ENCODE data around the gene SERINC2. TPM values are rescaled to one million over a fixed set of nuclear protein-coding genes. Genes with fewer than 3 reads are reported as not detected.

Gene SERINC2
- total RNA-seq, 1 experiment from 2014 or later = 50.1 TPM

DNA sequence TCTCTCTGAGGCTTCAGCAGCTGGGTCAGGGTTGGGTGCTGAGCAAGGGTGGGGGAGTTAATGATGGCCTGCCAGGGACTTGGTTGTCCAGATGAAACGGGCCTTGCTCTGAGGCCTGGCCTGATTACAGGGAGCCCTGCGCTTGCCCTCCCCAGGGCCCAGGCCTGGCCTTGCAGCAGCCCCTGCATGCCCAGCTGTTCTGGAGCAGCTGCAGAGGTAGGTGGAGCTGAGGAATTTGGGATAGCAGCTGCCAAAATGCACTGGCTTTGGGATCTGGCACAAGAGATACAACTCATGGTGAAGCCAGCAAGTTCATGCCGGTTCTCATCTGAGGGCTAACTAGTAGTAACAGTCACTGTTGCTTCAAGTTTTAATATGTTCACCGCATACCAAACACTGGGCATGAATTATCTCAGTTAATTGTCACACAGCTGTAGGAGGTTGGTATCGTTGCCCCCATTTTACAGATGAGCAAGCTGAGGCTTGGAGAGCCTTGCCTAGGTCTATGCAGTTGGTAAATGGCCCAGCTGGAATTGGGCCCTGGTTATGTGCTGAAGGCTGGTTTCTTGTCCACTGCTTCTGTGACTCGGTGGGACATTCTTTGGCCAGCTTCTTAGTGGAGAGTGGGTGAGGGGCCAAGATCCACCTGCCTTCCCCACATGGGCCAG is 7.3 kb upstream of the SERINC2 start (continued):
- TF ChIP-seq SP1 (IDR thresholded peaks at IDR 0.05; ENCODE audit: low read depth) = no peak
- no peak for TF ChIP-seq RAD21 (IDR thresholded peaks at IDR 0.05; ENCODE audit: low read depth)
- TF ChIP-seq, protein P1, sequence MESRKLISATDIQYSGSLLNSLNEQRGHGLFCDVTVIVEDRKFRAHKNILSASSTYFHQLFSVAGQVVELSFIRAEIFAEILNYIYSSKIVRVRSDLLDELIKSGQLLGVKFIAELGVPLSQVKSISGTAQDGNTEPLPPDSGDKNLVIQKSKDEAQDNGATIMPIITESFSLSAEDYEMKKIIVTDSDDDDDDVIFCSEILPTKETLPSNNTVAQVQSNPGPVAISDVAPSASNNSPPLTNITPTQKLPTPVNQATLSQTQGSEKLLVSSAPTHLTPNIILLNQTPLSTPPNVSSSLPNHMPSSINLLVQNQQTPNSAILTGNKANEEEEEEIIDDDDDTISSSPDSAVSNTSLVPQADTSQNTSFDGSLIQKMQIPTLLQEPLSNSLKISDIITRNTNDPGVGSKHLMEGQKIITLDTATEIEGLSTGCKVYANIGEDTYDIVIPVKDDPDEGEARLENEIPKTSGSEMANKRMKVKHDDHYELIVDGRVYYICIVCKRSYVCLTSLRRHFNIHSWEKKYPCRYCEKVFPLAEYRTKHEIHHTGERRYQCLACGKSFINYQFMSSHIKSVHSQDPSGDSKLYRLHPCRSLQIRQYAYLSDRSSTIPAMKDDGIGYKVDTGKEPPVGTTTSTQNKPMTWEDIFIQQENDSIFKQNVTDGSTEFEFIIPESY (IDR thresholded peaks at IDR 0.05; ENCODE audit: extremely low read depth, insufficient replicate concordance, low read length) = no peak

GRCh38 chr1:31407029-31407626 is 5.9 kb upstream of the SERINC2 start:
- no peak overlapping the region for H2AFZ ChIP-seq (ENCODE audit: low read depth, low read length, poor library complexity, severe bottlenecking)
- BruUV-seq (replicated peaks) = no TSS peak
- H3K9ac ChIP-seq (ENCODE audit: low read length) = no peak overlapping the region
- no peaks in the 10 kb centered on the region for H3K9me2 ChIP-seq (ENCODE audit: insufficient read depth)
- no peak for ATAC-seq
- ChIA-PET CTCF (no interaction called here), POLR2A (no interaction called here), RAD21 (ENCODE audit: low non-redundant PET in 1 of 2, low total read pairs in 2 of 2, uncharacterized antibody in 2 of 2, unreplicated experiment in 2 of 2) (no interaction called here)
- no peak overlapping the region for H3K27ac ChIP-seq (ENCODE audit: low read depth, low read length)
- no peaks in the 10 kb centered on the region for H3K27me3 ChIP-seq (ENCODE audit: insufficient read depth, low read length)
- H3K9me3 ChIP-seq (ENCODE audit: control insufficient read depth in 1 of 2, insufficient read depth in 1 of 2, low read depth in 1 of 2, low read length in 2 of 2) = no peaks in the 10 kb centered on the region
- no peak overlapping the region for H3K4me3 ChIP-seq (replicated peaks in 1 of 2; ENCODE audit: low read depth in 1 of 2, low read length in 2 of 2)
- DNase-seq (ENCODE audit: low read depth, low spot score) = no peak
- no peaks in the 10 kb centered on the region for H3K79me2 ChIP-seq (ENCODE audit: insufficient read depth, low read length)
- H3K4me1 ChIP-seq (ENCODE audit: control insufficient read depth in 1 of 2, insufficient read depth in 2 of 2, low read length in 2 of 2) = peaks cover 0 to under 1% of the 10 kb centered on the region in 2 experiments; a peak in 1 of 4 replicates
- H3K4me2 ChIP-seq (ENCODE audit: low read length) = no peak overlapping the region
- H3K36me3 ChIP-seq (ENCODE audit: control insufficient read depth in 1 of 2, insufficient read depth in 2 of 2, low read length in 2 of 2) = no peaks in the 10 kb centered on the region
- intact Hi-C loops (cut with micrococcal nuclease) = no loop called here
- H4K20me1 ChIP-seq (ENCODE audit: insufficient read depth) = no peaks in the 10 kb centered on the region
- TF ChIP-seq, protein P2, sequence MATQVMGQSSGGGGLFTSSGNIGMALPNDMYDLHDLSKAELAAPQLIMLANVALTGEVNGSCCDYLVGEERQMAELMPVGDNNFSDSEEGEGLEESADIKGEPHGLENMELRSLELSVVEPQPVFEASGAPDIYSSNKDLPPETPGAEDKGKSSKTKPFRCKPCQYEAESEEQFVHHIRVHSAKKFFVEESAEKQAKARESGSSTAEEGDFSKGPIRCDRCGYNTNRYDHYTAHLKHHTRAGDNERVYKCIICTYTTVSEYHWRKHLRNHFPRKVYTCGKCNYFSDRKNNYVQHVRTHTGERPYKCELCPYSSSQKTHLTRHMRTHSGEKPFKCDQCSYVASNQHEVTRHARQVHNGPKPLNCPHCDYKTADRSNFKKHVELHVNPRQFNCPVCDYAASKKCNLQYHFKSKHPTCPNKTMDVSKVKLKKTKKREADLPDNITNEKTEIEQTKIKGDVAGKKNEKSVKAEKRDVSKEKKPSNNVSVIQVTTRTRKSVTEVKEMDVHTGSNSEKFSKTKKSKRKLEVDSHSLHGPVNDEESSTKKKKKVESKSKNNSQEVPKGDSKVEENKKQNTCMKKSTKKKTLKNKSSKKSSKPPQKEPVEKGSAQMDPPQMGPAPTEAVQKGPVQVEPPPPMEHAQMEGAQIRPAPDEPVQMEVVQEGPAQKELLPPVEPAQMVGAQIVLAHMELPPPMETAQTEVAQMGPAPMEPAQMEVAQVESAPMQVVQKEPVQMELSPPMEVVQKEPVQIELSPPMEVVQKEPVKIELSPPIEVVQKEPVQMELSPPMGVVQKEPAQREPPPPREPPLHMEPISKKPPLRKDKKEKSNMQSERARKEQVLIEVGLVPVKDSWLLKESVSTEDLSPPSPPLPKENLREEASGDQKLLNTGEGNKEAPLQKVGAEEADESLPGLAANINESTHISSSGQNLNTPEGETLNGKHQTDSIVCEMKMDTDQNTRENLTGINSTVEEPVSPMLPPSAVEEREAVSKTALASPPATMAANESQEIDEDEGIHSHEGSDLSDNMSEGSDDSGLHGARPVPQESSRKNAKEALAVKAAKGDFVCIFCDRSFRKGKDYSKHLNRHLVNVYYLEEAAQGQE (IDR thresholded peaks at IDR 0.05; ENCODE audit: low read depth) = no peak
- TF ChIP-seq ZNF274 (IDR thresholded peaks at IDR 0.05; ENCODE audit: low read depth, low read length) (no peak), ELF1 (IDR thresholded peaks at IDR 0.05; ENCODE audit: borderline replicate concordance, low read depth) (no peak), SIN3A (IDR thresholded peaks at IDR 0.05; ENCODE audit: low read depth) (no peak), EGR1 (IDR thresholded peaks at IDR 0.05; ENCODE audit: low read depth) (no peak), EZH2phosphoT487 (IDR thresholded peaks at IDR 0.05; ENCODE audit: borderline replicate concordance) (no peak), RAD21 (IDR thresholded peaks at IDR 0.05; ENCODE audit: low read depth) (no peak), CTCF (IDR thresholded peaks at IDR 0.05 in 2 of 3, conservative IDR thresholded peaks at IDR 0.05 in 1 of 3; ENCODE audit: borderline replicate concordance in 1 of 3, insufficient read depth in 1 of 3, low read depth in 2 of 3, low read length in 2 of 3) (no peak)
- TF ChIP-seq, protein P1 (IDR thresholded peaks at IDR 0.05; ENCODE audit: extremely low read depth, insufficient replicate concordance, low read length) = no peak
- TF ChIP-seq, protein P3, sequence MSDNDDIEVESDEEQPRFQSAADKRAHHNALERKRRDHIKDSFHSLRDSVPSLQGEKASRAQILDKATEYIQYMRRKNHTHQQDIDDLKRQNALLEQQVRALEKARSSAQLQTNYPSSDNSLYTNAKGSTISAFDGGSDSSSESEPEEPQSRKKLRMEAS (IDR thresholded peaks at IDR 0.05) = no peak
- TF ChIP-seq, protein P4, sequence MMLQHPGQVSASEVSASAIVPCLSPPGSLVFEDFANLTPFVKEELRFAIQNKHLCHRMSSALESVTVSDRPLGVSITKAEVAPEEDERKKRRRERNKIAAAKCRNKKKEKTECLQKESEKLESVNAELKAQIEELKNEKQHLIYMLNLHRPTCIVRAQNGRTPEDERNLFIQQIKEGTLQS (IDR thresholded peaks at IDR 0.05) = no peak

Data from HCT116 (cell line).